Kidney glomerular epithelial cell (primary cell): Measurements from ENCODE around the gene CGB7.
"Not testable (repeated sequence)": the region's sequence is repeated elsewhere in the genome, so short reads cannot be mapped to it uniquely, and the experiment has no call there.

ENCODE experiments used
- DNase-seq: peaks from one replicate; lab custom pipeline; 2025; lab: John Stamatoyannopoulos, UW

CGB7 gene

GRCh38 chr19:49073514-49074378 lies 16.2 kb upstream of the CGB7 start:
- DNase-seq = no peak

- DNase-seq = no peak
These were observed 14.5 kb upstream of the CGB7 start for GRCh38 chr19:49071860-49072547.

GRCh38 chr19:49070416-49070815 lies 12.9 kb upstream of the CGB7 start:
- DNase-seq = no peak

GRCh38 chr19:49069026-49069425 lies 11.5 kb upstream of the CGB7 start:
- DNase-seq = no peak

- DNase-seq = no peak
These were observed 10.0 kb upstream of the CGB7 start for GRCh38 chr19:49067554-49067953.

- no peak for DNase-seq
These were observed 8.5 kb upstream of the CGB7 start for GRCh38 chr19:49065905-49066512.

- DNase-seq = no peak
These were observed 7.4 kb upstream of the CGB7 start, which contains the start of gene NTF4 for GRCh38 chr19:49064768-49065611. TSS of gene NTF4 (minus strand) at chr19:49064818. CDS start at chr19:49061997, 2,821 bp downstream.

GRCh38 chr19:49064029-49064629 lies 6.6 kb upstream of the CGB7 start:
- no peak for DNase-seq

GRCh38 chr19:49061445-49061844 lies 3.9 kb upstream of the CGB7 start:
- no peak for DNase-seq

- no peak for DNase-seq
These were observed 3.5 kb upstream of the CGB7 start for GRCh38 chr19:49061000-49061399.

GRCh38 chr19:49059053-49059452 lies 1.5 kb upstream of the CGB7 start:
- no peak for DNase-seq

- no peak for DNase-seq
These were observed 1.0 kb upstream of the CGB7 start for GRCh38 chr19:49058562-49058961.

GRCh38 chr19:49056902-49057596 lies 500 bp downstream of the CGB7 start:
- not testable (repeated sequence) for DNase-seq

- no peak for DNase-seq
These were observed 1.2 kb downstream of the CGB7 start for GRCh38 chr19:49056101-49056901.

- not testable (repeated sequence) for DNase-seq
These were observed 7.0 kb downstream of the CGB7 start for GRCh38 chr19:49050376-49051033.

- DNase-seq = not testable (repeated sequence)
These were observed 7.7 kb downstream of the CGB7 start for GRCh38 chr19:49049834-49050233.

- not testable (repeated sequence) for DNase-seq
These were observed 8.5 kb downstream of the CGB7 start, which contains the start of gene CGB8 for GRCh38 chr19:49049011-49049410. TSS of gene CGB8 (minus strand) at chr19:49049111. CDS start at chr19:49048739, 372 bp downstream.

- not testable (repeated sequence) for DNase-seq
These were observed 14.0 kb downstream of the CGB7 start, which contains the start of gene CGB5 for GRCh38 chr19:49043548-49043947. TSS of gene CGB5 (plus strand) at chr19:49043848. CDS start at chr19:49044210, 362 bp downstream.

- DNase-seq = not testable (repeated sequence)
These were observed 14.9 kb downstream of the CGB7 start for GRCh38 chr19:49042666-49043065.
